WI38 (cell line): ENCODE measurements around the gene JAKMIP2.

Experiments used
- H3K4me3 ChIP-seq: 2 replicates; pipeline ENCODE4 v1.5.1; 2011; ENCODE audit warnings: low read depth, mild to moderate bottlenecking, control low read depth, low read length
- CTCF ChIP-seq: IDR thresholded peaks from 2 replicates; pipeline ENCODE4 v1.5.1; 2012; ENCODE audit warnings: low read depth, mild to moderate bottlenecking, control low read depth, low read length

JAKMIP2 gene

GRCh38 chr5:147743012-147743411, 39.5 kb downstream of the JAKMIP2 start:
- H3K4me3 ChIP-seq, result no peak overlapping the region
- TF ChIP-seq CTCF, result no peak

GRCh38 chr5:147742151-147742550, 40.4 kb downstream of the JAKMIP2 start:
- TF ChIP-seq CTCF, result no peak
- H3K4me3 ChIP-seq, result no peak overlapping the region

GRCh38 chr5:147740864-147741263, 41.7 kb downstream of the JAKMIP2 start:
- no peak for TF ChIP-seq CTCF
- no peak overlapping the region for H3K4me3 ChIP-seq

GRCh38 chr5:147737921-147738320, 44.6 kb downstream of the JAKMIP2 start:
- H3K4me3 ChIP-seq, result no peak overlapping the region
- TF ChIP-seq CTCF, result no peak

- H3K4me3 ChIP-seq, result no peak overlapping the region
- no peak for TF ChIP-seq CTCF
Measured at GRCh38 chr5:147735621-147736125, 46.9 kb downstream of the JAKMIP2 start.

GRCh38 chr5:147734894-147735293, 47.6 kb downstream of the JAKMIP2 start:
- H3K4me3 ChIP-seq, result no peak overlapping the region

GRCh38 chr5:147733075-147733474, 49.5 kb downstream of the JAKMIP2 start:
- H3K4me3 ChIP-seq, result no peak overlapping the region
- no peak for TF ChIP-seq CTCF

More at GRCh38 chr5:147734894-147735293, 47.6 kb downstream of the JAKMIP2 start:
- no peak for TF ChIP-seq CTCF
